HepG2 (cell line): ENCODE measurements around the gene ALDH1L2.

ENCODE experiments used
- BRCA1 ChIP-seq: sonication (generic); formaldehyde crosslinking; IDR thresholded peaks from 2 replicates; pipeline ENCODE4 v1.4.0; 2020; ENCODE audit warnings: missing genetic modification reagents
- CTCF ChIP-seq: sonication (generic); formaldehyde crosslinking; IDR thresholded peaks from 2 replicates; pipeline ENCODE4 v1.5.0; 2020; ENCODE audit warnings: mild to moderate bottlenecking, missing genetic modification reagents, moderate library complexity
- HMGXB4 ChIP-seq, 2 experiments: sonication (generic) in 1 of 2; formaldehyde crosslinking in 1 of 2; IDR thresholded peaks; 2 replicates each; pipeline versions ENCODE4 v1.4.0 to v1.6.1; 2018 to 2020; ENCODE audit warnings: missing genetic modification reagents in 2 of 2, borderline replicate concordance in 1 of 2, low read depth in 1 of 2, mild to moderate bottlenecking in 1 of 2, missing biosample characterization in 1 of 2
- JUN ChIP-seq: sonication (generic); formaldehyde crosslinking; IDR thresholded peaks from 2 replicates; pipeline ENCODE4 v1.4.0; 2020; ENCODE audit warnings: mild to moderate bottlenecking, missing genetic modification reagents
- KLF13 ChIP-seq: sonication (generic); formaldehyde crosslinking; IDR thresholded peaks from 2 replicates; pipeline ENCODE4 v1.4.0; 2020; ENCODE audit warnings: mild to moderate bottlenecking, missing genetic modification reagents
- MAFK ChIP-seq, 2 experiments: IDR thresholded peaks in 1 of 2; conservative IDR thresholded peaks in 1 of 2; 2 replicates each; pipeline ENCODE4 v1.6.1; 2011; ENCODE audit warnings: improper control_type of control experiment in 2 of 2, low read length in 2 of 2
- MED1 ChIP-seq: sonication (generic); formaldehyde crosslinking; IDR thresholded peaks from 2 replicates; pipeline ENCODE4 v1.4.0; 2020; ENCODE audit warnings: missing genetic modification reagents
- POLR2AphosphoS5 ChIP-seq: IDR thresholded peaks from 2 replicates; pipeline ENCODE4 v1.6.1; 2012; ENCODE audit warnings: low read depth, low read length
- RAD51 ChIP-seq: fragments of 450-650 bp; IDR thresholded peaks from 2 replicates; pipeline ENCODE4 v1.6.1; 2016; ENCODE audit warnings: borderline replicate concordance
- SMC3 ChIP-seq: IDR thresholded peaks from 2 replicates; pipeline ENCODE4 v1.6.1; 2011; ENCODE audit warnings: low read length, improper control_type of control experiment
- TEAD2 ChIP-seq: sonication (generic); formaldehyde crosslinking; IDR thresholded peaks from 2 replicates; pipeline ENCODE4 v1.9.0; 2021; ENCODE audit warnings: missing genetic modification reagents
- ZNF318 ChIP-seq: sonication (generic); formaldehyde crosslinking; IDR thresholded peaks from 2 replicates; pipeline ENCODE4 v1.4.0; 2020; ENCODE audit warnings: mild to moderate bottlenecking, missing genetic modification reagents
- ZNF512 ChIP-seq: sonication (generic); formaldehyde crosslinking; IDR thresholded peaks from 2 replicates; pipeline ENCODE4 v1.4.0; 2020; ENCODE audit warnings: mild to moderate bottlenecking, missing genetic modification reagents
- ZNF580 ChIP-seq: IDR thresholded peaks from 2 replicates; pipeline ENCODE4 v1.6.1; 2016; ENCODE audit warnings: low read depth, borderline replicate concordance

GRCh38 chr12:105106621-105107020 lies 22.4 kb upstream of the ALDH1L2 start:
- no peak for TF ChIP-seq POLR2AphosphoS5
- no peak for TF ChIP-seq MED1 (CRISPR knock-in tag)
- no peak for TF ChIP-seq TEAD2 (CRISPR knock-in tag)
- no peak for TF ChIP-seq ZNF512 (CRISPR knock-in tag)
- no peak for TF ChIP-seq KLF13 (CRISPR knock-in tag)
- TF ChIP-seq JUN: no peak
- no peak for TF ChIP-seq HMGXB4 (CRISPR knock-in tag; IDR thresholded peaks at IDR 0.05; ENCODE audit: borderline replicate concordance in 1 of 2, low read depth in 1 of 2)
- no peak for TF ChIP-seq SMC3
- no peak for TF ChIP-seq ZNF580
- no peak for TF ChIP-seq BRCA1 (CRISPR knock-in tag)
- TF ChIP-seq ZNF318 (CRISPR knock-in tag): no peak
- no peak for TF ChIP-seq MAFK (conservative IDR thresholded peaks at IDR 0.05 in 1 of 2, IDR thresholded peaks at IDR 0.05 in 1 of 2; ENCODE audit: low read length in 2 of 2)
- no peak for TF ChIP-seq RAD51
- TF ChIP-seq CTCF (CRISPR knock-in tag): no peak
